ENCODE results near the gene SCN4A.
"Not testable (repeated sequence)": the region's sequence is repeated elsewhere in the genome, so short reads cannot be mapped to it uniquely, and the experiment has no call there.

SCN4A gene

DNA sequence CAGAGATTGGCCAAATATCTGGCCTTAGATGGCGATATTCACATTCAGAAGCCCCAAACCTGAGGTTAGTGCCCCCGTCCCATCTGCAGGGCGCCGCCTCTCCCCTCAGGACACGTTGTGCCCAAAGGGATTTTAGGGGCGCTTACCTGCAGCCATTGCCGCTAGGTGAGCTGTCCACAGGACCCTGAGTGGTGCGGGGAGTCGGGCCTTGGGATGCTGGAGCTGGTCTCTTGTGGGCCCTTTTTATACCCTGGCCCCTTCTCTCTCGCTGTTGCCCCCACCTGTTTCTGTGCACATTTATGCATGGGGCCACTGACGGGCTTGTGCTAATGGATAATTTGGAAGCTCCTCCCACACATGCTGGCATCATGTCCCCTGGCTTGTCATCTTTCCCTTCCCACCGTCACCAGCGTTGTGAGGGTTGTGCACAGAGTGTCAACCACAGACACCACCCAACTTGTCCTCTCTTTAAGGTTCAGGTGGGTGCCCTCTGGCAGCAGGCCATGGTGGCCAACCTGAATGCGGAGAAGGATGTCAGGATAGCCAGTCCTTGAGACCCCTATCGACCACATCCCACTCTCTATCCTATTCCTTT lies 61.6 kb downstream of the SCN4A start, which contains the start of gene CSHL1:
Gene CSHL1, minus strand, starts transcription at position 218 of the 595 bp plus-strand sequence. Its CDS starts 62 bp downstream, at position 156.
- TF ChIP-seq, protein P1, sequence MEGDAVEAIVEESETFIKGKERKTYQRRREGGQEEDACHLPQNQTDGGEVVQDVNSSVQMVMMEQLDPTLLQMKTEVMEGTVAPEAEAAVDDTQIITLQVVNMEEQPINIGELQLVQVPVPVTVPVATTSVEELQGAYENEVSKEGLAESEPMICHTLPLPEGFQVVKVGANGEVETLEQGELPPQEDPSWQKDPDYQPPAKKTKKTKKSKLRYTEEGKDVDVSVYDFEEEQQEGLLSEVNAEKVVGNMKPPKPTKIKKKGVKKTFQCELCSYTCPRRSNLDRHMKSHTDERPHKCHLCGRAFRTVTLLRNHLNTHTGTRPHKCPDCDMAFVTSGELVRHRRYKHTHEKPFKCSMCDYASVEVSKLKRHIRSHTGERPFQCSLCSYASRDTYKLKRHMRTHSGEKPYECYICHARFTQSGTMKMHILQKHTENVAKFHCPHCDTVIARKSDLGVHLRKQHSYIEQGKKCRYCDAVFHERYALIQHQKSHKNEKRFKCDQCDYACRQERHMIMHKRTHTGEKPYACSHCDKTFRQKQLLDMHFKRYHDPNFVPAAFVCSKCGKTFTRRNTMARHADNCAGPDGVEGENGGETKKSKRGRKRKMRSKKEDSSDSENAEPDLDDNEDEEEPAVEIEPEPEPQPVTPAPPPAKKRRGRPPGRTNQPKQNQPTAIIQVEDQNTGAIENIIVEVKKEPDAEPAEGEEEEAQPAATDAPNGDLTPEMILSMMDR (IDR thresholded peaks at IDR 0.05; ENCODE audit: extremely low read depth, insufficient read depth, missing control alignments) = peak; percentile 19
- no peak for DNase-seq (ENCODE audit: low spot score)
- in situ Hi-C loops (cut with MboI; ENCODE audit: low pct_unique_long_range_greater_than_20kb, low sequenced_read_pairs, unreplicated experiment) = loop anchor here (10.0 to 25.0 kb wide), 3 partner anchors 104 to 376 kb away; partner anchors contain the start of gene ERN1

- no peak for DNase-seq (ENCODE audit: low spot score)
- TF ChIP-seq, protein P1 (IDR thresholded peaks at IDR 0.05; ENCODE audit: extremely low read depth, insufficient read depth, missing control alignments) = no peak
- in situ Hi-C loops (cut with MboI; ENCODE audit: low pct_unique_long_range_greater_than_20kb, low sequenced_read_pairs, unreplicated experiment) = loop anchor here (10.0 to 25.0 kb wide), 3 partner anchors 105 to 377 kb away; partner anchors contain the start of gene ERN1
These were observed 62.6 kb downstream of the SCN4A start for GRCh38 chr17:63910096-63910495.

DNA sequence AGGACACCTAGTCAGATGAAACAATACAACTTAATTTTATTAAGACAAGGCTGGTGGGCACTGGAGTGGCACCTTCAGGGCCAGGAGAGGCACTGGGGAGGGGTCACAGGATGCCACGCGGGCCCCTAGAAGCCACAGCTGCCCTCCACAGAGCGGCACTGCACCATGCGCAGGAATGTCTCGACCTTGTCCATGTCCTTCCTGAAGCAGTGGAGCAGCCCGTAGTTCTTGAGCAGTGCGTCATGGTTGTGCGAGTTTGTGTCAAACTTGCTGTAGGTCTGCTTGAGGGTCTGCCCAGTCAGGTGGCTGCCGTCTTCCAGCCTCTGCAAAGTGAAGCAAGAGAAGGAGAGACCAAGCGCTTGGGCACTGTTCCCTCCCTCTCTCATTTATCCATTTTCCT lies 63.1 kb downstream of the SCN4A start:
- not testable (repeated sequence) for DNase-seq (ENCODE audit: low spot score)
- in situ Hi-C loops (cut with MboI; ENCODE audit: low pct_unique_long_range_greater_than_20kb, low sequenced_read_pairs, unreplicated experiment) = loop anchor here (25.0 kb wide), 1 partner anchor 378 kb away; no protein-coding TSS in a partner anchor

DNA sequence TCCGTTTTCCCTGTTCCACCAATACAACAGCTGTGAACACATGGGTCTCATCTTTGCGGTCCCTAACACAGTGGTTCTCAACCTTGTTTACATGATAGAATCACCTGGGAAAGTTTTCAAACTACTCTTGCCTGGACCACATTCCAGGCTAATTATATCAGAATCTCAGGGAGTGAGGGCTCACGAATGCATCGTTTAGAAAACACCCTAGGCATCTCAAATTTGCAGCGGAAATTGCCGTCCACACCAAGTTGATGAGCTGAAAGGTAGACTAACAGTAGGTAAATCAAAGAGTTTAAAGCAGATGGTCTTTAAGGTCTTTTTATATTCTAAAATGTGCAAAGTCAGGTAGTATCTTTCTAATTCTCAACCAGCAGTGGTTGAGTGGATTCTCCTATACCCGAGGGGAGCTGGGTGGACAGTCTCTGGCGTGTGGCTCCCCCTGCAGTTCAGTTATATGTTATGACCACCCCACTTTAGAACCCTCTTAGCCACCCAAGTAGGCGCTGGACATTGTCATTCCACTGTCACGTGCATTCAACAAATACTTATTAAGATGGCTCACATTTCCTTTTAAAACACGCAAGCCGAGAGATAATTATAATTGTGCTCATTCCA lies 65.4 kb downstream of the SCN4A start:
- in situ Hi-C loops (cut with MboI; ENCODE audit: low pct_unique_long_range_greater_than_20kb, low sequenced_read_pairs, unreplicated experiment) = loop anchor here (25.0 kb wide), 1 partner anchor 380 kb away; no protein-coding TSS in a partner anchor
- DNase-seq (ENCODE audit: low spot score) = not testable (repeated sequence)
- TF ChIP-seq, protein P1 (IDR thresholded peaks at IDR 0.05; ENCODE audit: extremely low read depth, insufficient read depth, missing control alignments) = peak; percentile 20

- DNase-seq (ENCODE audit: low spot score) = not testable (repeated sequence)
- in situ Hi-C loops (cut with MboI; ENCODE audit: low pct_unique_long_range_greater_than_20kb, low sequenced_read_pairs, unreplicated experiment) = loop anchor here (25.0 kb wide), 1 partner anchor 383 kb away; no protein-coding TSS in a partner anchor
These were observed 67.9 kb downstream of the SCN4A start for GRCh38 chr17:63904796-63905195.

DNA sequence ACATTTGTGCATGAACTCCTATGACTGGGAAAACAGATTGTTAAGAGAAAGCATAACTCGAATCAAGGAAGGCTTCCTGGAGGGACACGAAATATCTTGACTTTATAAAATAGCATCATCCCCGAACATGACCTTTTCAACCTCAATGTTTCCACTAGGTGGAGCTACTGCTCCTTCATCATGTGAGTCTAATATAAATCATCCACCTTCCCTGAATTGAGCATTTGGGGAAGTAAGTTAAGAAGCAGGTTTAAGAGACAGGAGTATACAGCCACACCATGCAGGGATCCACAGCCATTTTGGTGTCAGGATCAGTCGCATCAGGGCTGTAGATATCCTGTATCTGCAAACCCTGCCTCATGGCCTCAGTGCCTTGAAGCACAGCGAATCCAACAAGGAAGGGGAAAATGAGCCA lies 68.9 kb downstream of the SCN4A start:
- DNase-seq (ENCODE audit: low spot score) = not testable (repeated sequence)
- in situ Hi-C loops (cut with MboI; ENCODE audit: low pct_unique_long_range_greater_than_20kb, low sequenced_read_pairs, unreplicated experiment) = loop anchor here (25.0 kb wide), 1 partner anchor 384 kb away; no protein-coding TSS in a partner anchor
- TF ChIP-seq, protein P1 (IDR thresholded peaks at IDR 0.05; ENCODE audit: extremely low read depth, insufficient read depth, missing control alignments) = peak; percentile 27

DNA sequence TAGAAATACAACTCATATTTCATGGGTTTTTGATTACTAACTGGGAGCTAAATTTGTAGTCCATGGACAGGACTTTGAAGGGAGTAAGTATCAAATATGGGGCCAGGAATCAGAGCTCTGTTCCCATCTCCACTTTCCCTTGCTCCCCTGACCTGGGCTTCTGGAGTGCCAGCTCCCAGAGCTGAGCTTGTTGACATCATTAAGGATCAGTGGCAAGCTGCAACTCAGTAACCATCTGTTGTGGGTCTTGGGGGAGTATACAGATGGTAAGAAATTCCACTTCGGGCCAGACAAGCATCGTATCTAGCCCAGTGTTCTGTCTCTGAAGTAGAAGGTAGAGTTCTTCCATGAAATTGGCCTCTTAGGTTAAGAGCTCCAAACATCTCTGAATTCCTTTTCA lies 70.7 kb downstream of the SCN4A start:
- in situ Hi-C loops (cut with MboI; ENCODE audit: low pct_unique_long_range_greater_than_20kb, low sequenced_read_pairs, unreplicated experiment) = loop anchor here (25.0 kb wide), 1 partner anchor 385 kb away; no protein-coding TSS in a partner anchor
- DNase-seq (ENCODE audit: low spot score) = not testable (repeated sequence)

DNA sequence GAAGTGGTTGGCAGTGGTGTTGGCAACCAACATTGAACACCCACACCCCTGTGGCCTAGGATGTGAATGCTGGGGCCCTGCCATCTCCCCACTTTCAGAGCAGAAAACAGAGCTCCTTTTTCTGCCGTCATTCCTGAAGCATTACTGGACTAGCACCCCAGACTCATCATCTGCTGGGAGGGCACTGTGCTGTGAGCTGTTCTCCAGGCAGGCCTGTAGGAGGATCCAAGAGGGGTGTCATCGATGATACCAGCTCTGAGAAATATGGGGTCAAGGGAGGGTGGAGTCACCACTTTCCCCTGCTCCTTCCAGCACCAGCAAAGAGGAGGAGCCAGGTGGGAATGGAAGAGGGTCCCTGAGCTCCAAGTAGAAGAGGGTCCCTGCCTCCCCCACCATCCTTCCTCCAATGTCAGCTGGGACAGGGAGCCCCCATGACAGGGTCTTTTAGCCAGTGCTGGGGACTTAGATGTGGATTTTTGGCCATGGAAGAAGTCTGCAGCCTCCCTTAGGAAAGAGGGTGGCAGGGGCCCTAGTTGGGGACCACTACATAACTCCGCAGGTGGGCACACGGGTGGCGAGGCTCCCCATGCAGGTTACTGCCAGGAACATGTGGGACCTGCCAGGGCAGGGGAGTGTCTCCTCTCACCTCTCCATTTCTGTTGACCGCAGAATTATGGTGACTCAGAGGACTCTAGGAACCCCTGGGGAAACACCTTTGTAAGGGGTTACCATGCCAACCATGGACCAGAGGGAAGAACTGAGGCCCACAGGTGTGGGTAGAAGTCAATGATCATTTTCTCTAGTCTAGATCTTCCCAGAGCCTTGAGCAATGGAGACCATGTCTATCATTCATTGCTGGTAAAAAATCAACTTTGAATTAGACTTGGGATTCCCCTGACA lies 73.6 kb downstream of the SCN4A start:
- DNase-seq (ENCODE audit: low spot score) = peak; percentile 34
- in situ Hi-C loops (cut with MboI; ENCODE audit: low pct_unique_long_range_greater_than_20kb, low sequenced_read_pairs, unreplicated experiment) = not testable (repeated sequence)

DNA sequence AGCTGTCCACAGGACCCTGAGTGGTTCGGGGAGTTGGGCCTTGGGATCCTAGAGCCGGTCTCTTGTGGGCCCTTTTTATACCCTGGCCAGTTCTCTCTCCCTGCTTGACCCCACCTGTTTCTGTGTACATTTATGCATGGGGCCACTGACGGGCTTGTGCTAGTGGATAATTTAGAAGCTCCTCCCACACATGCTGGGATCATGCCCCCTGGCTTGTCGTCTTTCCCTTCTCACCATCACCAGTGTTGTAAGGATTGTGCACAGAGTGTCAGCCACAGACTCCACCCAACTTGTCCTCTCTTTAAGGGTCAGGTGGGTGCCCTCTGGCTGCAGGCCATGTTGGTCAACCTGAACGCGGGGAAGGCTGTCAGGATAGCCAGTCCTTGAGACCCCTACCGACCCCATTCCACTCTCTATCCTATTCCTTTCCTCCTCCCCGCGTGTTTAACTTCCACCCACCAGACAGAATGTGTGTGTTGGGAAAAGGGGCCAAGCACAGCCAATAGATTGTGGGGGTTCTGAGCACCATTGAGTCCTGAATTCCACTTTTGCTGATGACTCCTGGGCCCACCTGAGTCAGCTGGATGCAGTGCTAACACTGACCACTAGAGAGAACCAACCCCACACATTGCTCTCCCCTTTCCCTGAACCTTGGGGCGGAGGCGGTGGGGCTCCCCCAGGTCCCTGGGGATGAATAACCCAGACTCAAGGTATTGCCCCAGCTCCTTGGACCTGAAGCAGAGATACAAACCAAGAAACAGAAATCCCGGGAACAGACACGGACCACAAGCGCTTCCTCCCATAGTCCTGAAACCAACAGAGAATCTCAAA lies 76.0 kb downstream of the SCN4A start, which contains the start of gene CSH1:
Gene CSH1, minus strand, starts transcription at position 51 of the 831 bp plus-strand sequence. CDS start 63 bp downstream, outside the sequence.
- DNase-seq (ENCODE audit: low spot score); in situ Hi-C loops (cut with MboI; ENCODE audit: low pct_unique_long_range_greater_than_20kb, low sequenced_read_pairs, unreplicated experiment): not testable (repeated sequence)

GRCh38 chr17:63894821-63895220 lies 77.9 kb downstream of the SCN4A start:
- in situ Hi-C loops (cut with MboI; ENCODE audit: low pct_unique_long_range_greater_than_20kb, low sequenced_read_pairs, unreplicated experiment); DNase-seq (ENCODE audit: low spot score): not testable (repeated sequence)

DNA sequence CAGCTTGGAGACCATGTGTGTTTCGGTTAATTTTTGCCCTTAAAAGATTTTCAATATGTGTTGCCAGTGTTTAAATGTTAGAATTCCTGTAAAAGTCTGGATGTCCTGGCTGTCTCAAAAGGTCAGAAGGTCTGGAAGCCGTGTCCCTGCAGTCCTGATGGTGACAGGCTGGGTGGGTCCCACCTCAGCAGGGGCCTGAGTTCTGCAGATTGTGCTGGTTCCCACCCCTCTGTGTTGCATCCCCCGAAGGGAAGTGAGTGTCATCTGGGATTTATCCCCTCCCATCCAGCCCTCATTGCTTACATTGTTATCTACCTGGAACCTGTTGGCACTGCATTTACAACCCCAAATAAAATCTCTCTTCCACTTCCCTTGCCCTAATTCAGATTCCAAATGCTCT lies 78.7 kb downstream of the SCN4A start:
- DNase-seq (ENCODE audit: low spot score); in situ Hi-C loops (cut with MboI; ENCODE audit: low pct_unique_long_range_greater_than_20kb, low sequenced_read_pairs, unreplicated experiment): not testable (repeated sequence)

Data from GM13977 (cell line).